GM19438 (cell line): ENCODE data around the gene SLC24A4.

ENCODE experiments used
- ATAC-seq: cut with Tn5 transposase; IDR thresholded peaks from one replicate; pipeline ENCODE4 v1.9.1; 2021; ENCODE audit warnings: low read depth; ENCODE audit not compliant: unreplicated experiment

SLC24A4 gene

GRCh38 chr14:92470811-92471210 lies 147.8 kb downstream of the SLC24A4 start:
- ATAC-seq = no peak

- no peak for ATAC-seq
Measured at GRCh38 chr14:92471919-92472318, 149.0 kb downstream of the SLC24A4 start.

GRCh38 chr14:92472860-92473259 lies 149.9 kb downstream of the SLC24A4 start:
- ATAC-seq = no peak

- ATAC-seq = no peak
Measured at GRCh38 chr14:92473261-92473968, 150.4 kb downstream of the SLC24A4 start.

- ATAC-seq = no peak
Measured at GRCh38 chr14:92473969-92474535, 151.1 kb downstream of the SLC24A4 start.

GRCh38 chr14:92475037-92475436 lies 152.1 kb downstream of the SLC24A4 start:
- no peak for ATAC-seq

GRCh38 chr14:92475451-92476187 lies 152.7 kb downstream of the SLC24A4 start:
- no peak for ATAC-seq

GRCh38 chr14:92480856-92481255 lies 157.9 kb downstream of the SLC24A4 start:
- no peak for ATAC-seq

GRCh38 chr14:92481386-92481785 lies 158.4 kb downstream of the SLC24A4 start:
- no peak for ATAC-seq

GRCh38 chr14:92481811-92482555 lies 159.0 kb downstream of the SLC24A4 start:
- no peak for ATAC-seq

- ATAC-seq = no peak
Measured at GRCh38 chr14:92482621-92483319, 159.8 kb downstream of the SLC24A4 start.

GRCh38 chr14:92484132-92484823 lies 161.3 kb downstream of the SLC24A4 start:
- ATAC-seq = no peak

GRCh38 chr14:92486881-92487280 lies 163.9 kb downstream of the SLC24A4 start:
- no peak for ATAC-seq

- no peak for ATAC-seq
Measured at GRCh38 chr14:92487513-92488133, 164.7 kb downstream of the SLC24A4 start.

GRCh38 chr14:92489394-92490238 lies 166.7 kb downstream of the SLC24A4 start:
- ATAC-seq = no peak

GRCh38 chr14:92490239-92490959 lies 167.4 kb downstream of the SLC24A4 start:
- ATAC-seq = no peak

- ATAC-seq = no peak
Measured at GRCh38 chr14:92491782-92492181, 168.8 kb downstream of the SLC24A4 start.

GRCh38 chr14:92492258-92492657 lies 169.3 kb downstream of the SLC24A4 start:
- ATAC-seq = no peak
